WTC11 (cell line): ENCODE data around the gene ABCA13.

Experiments
- ELF4 ChIP-seq: sonication (generic); formaldehyde crosslinking; IDR thresholded peaks from 2 replicates; pipeline ENCODE4 v1.8.1; 2022; ENCODE audit warnings: low read depth, mild to moderate bottlenecking, moderate library complexity, missing genetic modification reagents
- ZNF263 ChIP-seq: sonication (generic); formaldehyde crosslinking; IDR thresholded peaks from 2 replicates; pipeline ENCODE4 v1.8.1; 2022; ENCODE audit warnings: low read depth, mild to moderate bottlenecking, moderate library complexity, missing genetic modification reagents
- TF ChIP-seq, protein P1 (sequence below): fragments of 200-600 bp; IDR thresholded peaks from 2 replicates; pipeline ENCODE4 v1.8.0; 2022; ENCODE audit warnings: antibody characterized with exemption
- TF ChIP-seq, protein P2 (sequence below): sonication (generic); formaldehyde crosslinking; IDR thresholded peaks from 2 replicates; pipeline ENCODE4 v1.8.1; 2022; ENCODE audit warnings: low read depth, missing genetic modification reagents, borderline replicate concordance
- TF ChIP-seq, protein P3 (sequence below): sonication (generic); formaldehyde crosslinking; IDR thresholded peaks from 2 replicates; pipeline ENCODE4 v1.8.1; 2023; ENCODE audit warnings: mild to moderate bottlenecking, missing genetic modification reagents, moderate library complexity

DNA sequence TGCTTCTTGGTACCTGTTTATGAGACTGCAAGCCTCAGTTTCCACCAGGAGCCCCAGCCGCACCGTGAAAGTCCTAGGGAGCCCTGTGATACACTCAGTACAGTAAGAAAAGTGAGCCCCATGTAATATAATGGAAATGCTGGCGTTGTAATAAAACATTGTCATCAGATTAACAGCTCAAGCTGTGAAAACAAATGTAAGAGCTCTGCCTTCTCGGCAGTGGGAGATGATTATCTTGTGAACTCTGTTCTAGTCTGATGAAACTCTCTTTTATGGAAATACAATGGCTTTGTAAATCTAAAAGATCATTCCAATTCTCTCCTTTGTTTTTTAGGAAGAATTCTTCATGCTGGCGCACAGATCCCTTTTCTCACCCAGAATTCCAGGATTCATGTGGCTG lies 299.9 kb downstream of the ABCA13 start:
- TF ChIP-seq, protein P1, sequence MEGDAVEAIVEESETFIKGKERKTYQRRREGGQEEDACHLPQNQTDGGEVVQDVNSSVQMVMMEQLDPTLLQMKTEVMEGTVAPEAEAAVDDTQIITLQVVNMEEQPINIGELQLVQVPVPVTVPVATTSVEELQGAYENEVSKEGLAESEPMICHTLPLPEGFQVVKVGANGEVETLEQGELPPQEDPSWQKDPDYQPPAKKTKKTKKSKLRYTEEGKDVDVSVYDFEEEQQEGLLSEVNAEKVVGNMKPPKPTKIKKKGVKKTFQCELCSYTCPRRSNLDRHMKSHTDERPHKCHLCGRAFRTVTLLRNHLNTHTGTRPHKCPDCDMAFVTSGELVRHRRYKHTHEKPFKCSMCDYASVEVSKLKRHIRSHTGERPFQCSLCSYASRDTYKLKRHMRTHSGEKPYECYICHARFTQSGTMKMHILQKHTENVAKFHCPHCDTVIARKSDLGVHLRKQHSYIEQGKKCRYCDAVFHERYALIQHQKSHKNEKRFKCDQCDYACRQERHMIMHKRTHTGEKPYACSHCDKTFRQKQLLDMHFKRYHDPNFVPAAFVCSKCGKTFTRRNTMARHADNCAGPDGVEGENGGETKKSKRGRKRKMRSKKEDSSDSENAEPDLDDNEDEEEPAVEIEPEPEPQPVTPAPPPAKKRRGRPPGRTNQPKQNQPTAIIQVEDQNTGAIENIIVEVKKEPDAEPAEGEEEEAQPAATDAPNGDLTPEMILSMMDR, result no peak
- TF ChIP-seq ZNF263 (no peak), ELF4 (CRISPR knock-in tag) (no peak)
- TF ChIP-seq, protein P2, sequence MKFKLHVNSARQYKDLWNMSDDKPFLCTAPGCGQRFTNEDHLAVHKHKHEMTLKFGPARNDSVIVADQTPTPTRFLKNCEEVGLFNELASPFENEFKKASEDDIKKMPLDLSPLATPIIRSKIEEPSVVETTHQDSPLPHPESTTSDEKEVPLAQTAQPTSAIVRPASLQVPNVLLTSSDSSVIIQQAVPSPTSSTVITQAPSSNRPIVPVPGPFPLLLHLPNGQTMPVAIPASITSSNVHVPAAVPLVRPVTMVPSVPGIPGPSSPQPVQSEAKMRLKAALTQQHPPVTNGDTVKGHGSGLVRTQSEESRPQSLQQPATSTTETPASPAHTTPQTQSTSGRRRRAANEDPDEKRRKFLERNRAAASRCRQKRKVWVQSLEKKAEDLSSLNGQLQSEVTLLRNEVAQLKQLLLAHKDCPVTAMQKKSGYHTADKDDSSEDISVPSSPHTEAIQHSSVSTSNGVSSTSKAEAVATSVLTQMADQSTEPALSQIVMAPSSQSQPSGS, result no peak
- TF ChIP-seq, protein P3, sequence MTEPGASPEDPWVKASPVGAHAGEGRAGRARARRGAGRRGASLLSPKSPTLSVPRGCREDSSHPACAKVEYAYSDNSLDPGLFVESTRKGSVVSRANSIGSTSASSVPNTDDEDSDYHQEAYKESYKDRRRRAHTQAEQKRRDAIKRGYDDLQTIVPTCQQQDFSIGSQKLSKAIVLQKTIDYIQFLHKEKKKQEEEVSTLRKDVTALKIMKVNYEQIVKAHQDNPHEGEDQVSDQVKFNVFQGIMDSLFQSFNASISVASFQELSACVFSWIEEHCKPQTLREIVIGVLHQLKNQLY (CRISPR knock-in tag), result no peak
